Right renal cortex interstitium (tissue), 3 donors: ENCODE measurements around the gene GRSF1. TPM values are rescaled to one million over a fixed set of nuclear protein-coding genes. Genes with fewer than 3 reads are reported as not detected.

Source experiments
- DNase-seq, 3 donors: peaks; one replicate each; pipeline ENCODE4 v3.0.0-alpha.2; 2013; ENCODE audit warnings: low read depth in 3 of 3, low spot score in 2 of 3
- polyA plus RNA-seq, 3 donors: library from polyadenylated mRNA; unstranded; fragments of 120-200 nt; gene quantifications; one replicate each; pipeline ENCODE4 v1.2.1, GENCODE V29; 2013; ENCODE audit not compliant: insufficient read length in 3 of 3

GRSF1 gene
- polyA plus RNA-seq, 3 donors = 134 to 139 (median 136) TPM

- no peak for DNase-seq
Measured at GRCh38 chr4:70768301-70768948, 71.3 kb downstream of the GRSF1 start.

Other genes starting within 250 kb of the GRSF1 start
- gene AMBN, start 247.6 kb downstream of the GRSF1 start, polyA plus RNA-seq = 1 to 10 TPM; 1.2 to 1.7 (median 1.3) TPM
- 1 to 10 TPM; 4.7 to 6.0 (median 5.9) TPM for gene ENAM, start 211.1 kb downstream of the GRSF1 start, polyA plus RNA-seq
- 1 to 10 TPM in 2 of 3 donors, under 1 TPM in 1; 0.69 to 1.6 (median 1.1) TPM for gene JCHAIN, start 173.4 kb downstream of the GRSF1 start, polyA plus RNA-seq
- 10 to 100 TPM; 54.0 to 58.0 (median 54.2) TPM for gene UTP3, start 151.4 kb downstream of the GRSF1 start, polyA plus RNA-seq
- gene RUFY3, start 117.9 kb downstream of the GRSF1 start, polyA plus RNA-seq = 10 to 100 TPM; 91.9 to 95.9 (median 93.3) TPM
- gene MOB1B, start 62.5 kb upstream of the GRSF1 start, polyA plus RNA-seq = 10 to 100 TPM; 38.1 to 41.3 (median 39.3) TPM
- gene DCK, start 153.8 kb upstream of the GRSF1 start, polyA plus RNA-seq = 10 to 100 TPM; 32.9 to 39.5 (median 34.5) TPM